ENCODE data around the gene CXCL3. TPM values are rescaled to one million over a fixed set of nuclear protein-coding genes. Genes with fewer than 3 reads are reported as not detected.

The CXCL3 gene
- 0.49 TPM for polyA plus RNA-seq (2012; ENCODE audit: insufficient read length, low read depth)

GRCh38 chr4:74038425-74039314, at the start of gene CXCL3:
Gene CXCL3, minus strand, starts transcription at chr4:74038689. Its CDS starts 78 bp downstream, at chr4:74038611.
- no peak for TF ChIP-seq TAF1 (IDR thresholded peaks at IDR 0.05; ENCODE audit: borderline replicate concordance, insufficient read depth, low read length)
- no peak for TF ChIP-seq REST (IDR thresholded peaks at IDR 0.05; ENCODE audit: insufficient read depth in 1 of 2, low read depth in 2 of 2, low read length in 2 of 2)
- TF ChIP-seq POLR2AphosphoS5 (IDR thresholded peaks at IDR 0.05; ENCODE audit: low read depth, low read length), result no peak
- TF ChIP-seq SIN3A (IDR thresholded peaks at IDR 0.05; ENCODE audit: borderline replicate concordance, insufficient read depth, low read length), result no peak
- TF ChIP-seq FOXP2 (optimal IDR thresholded peaks at IDR 0.05; ENCODE audit: borderline replicate concordance, extremely low read depth, extremely low read length, insufficient read depth), result no peak

- no peak for TF ChIP-seq SIN3A (IDR thresholded peaks at IDR 0.05; ENCODE audit: borderline replicate concordance, insufficient read depth, low read length)
- TF ChIP-seq POLR2AphosphoS5 (IDR thresholded peaks at IDR 0.05; ENCODE audit: low read depth, low read length), result no peak
- no peak for TF ChIP-seq TAF1 (IDR thresholded peaks at IDR 0.05; ENCODE audit: borderline replicate concordance, insufficient read depth, low read length)
These were observed 49.0 kb upstream of the CXCL3 start for GRCh38 chr4:74087481-74087880.

- TF ChIP-seq SIN3A (IDR thresholded peaks at IDR 0.05; ENCODE audit: borderline replicate concordance, insufficient read depth, low read length) (no peak), POLR2AphosphoS5 (IDR thresholded peaks at IDR 0.05; ENCODE audit: low read depth, low read length) (no peak), REST (IDR thresholded peaks at IDR 0.05; ENCODE audit: insufficient read depth in 1 of 2, low read depth in 2 of 2, low read length in 2 of 2) (no peak), FOXP2 (optimal IDR thresholded peaks at IDR 0.05; ENCODE audit: borderline replicate concordance, extremely low read depth, extremely low read length, insufficient read depth) (no peak)
These were observed 47.2 kb upstream of the CXCL3 start for GRCh38 chr4:74085669-74086068.

- no peak for TF ChIP-seq POLR2AphosphoS5 (IDR thresholded peaks at IDR 0.05; ENCODE audit: low read depth, low read length)
- no peak for TF ChIP-seq REST (IDR thresholded peaks at IDR 0.05; ENCODE audit: insufficient read depth in 1 of 2, low read depth in 2 of 2, low read length in 2 of 2)
- no peak for TF ChIP-seq TAF1 (IDR thresholded peaks at IDR 0.05; ENCODE audit: borderline replicate concordance, insufficient read depth, low read length)
- no peak for TF ChIP-seq SIN3A (IDR thresholded peaks at IDR 0.05; ENCODE audit: borderline replicate concordance, insufficient read depth, low read length)
- TF ChIP-seq FOXP2 (optimal IDR thresholded peaks at IDR 0.05; ENCODE audit: borderline replicate concordance, extremely low read depth, extremely low read length, insufficient read depth), result no peak
These were observed 46.5 kb upstream of the CXCL3 start for GRCh38 chr4:74084984-74085383.

GRCh38 chr4:74083546-74083945, 45.1 kb upstream of the CXCL3 start:
- TF ChIP-seq TAF1 (IDR thresholded peaks at IDR 0.05; ENCODE audit: borderline replicate concordance, insufficient read depth, low read length) (no peak), POLR2AphosphoS5 (IDR thresholded peaks at IDR 0.05; ENCODE audit: low read depth, low read length) (no peak), REST (IDR thresholded peaks at IDR 0.05; ENCODE audit: insufficient read depth in 1 of 2, low read depth in 2 of 2, low read length in 2 of 2) (no peak), FOXP2 (optimal IDR thresholded peaks at IDR 0.05; ENCODE audit: borderline replicate concordance, extremely low read depth, extremely low read length, insufficient read depth) (no peak), SIN3A (IDR thresholded peaks at IDR 0.05; ENCODE audit: borderline replicate concordance, insufficient read depth, low read length) (no peak)
